ENCODE measurements around the gene IL18BP.

DNA sequence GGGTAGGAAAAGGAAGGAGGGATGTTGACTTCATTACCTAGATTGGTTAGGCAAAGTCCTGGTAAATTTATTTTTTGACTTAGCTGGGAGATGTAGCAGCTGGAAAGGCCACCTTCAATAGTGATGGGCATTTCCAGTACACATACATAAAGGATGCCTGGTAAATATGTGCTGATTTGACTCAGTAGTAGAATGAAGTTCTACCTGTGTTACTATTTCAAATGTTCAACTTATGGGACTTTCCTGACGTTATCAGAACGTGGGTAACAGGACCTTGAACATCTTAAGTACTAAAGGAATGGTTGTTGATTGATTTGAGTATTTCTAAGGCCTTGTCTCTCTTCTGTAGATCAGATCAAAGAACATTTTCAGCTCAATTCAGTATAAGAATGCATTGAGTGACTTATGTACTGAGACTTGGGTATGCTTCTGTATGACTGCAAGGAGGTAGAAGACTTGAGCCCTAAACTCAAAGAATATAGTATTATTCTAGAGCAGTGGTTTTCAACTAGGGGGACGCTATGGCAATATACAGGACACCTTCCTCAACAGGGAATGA lies 42.7 kb upstream of the IL18BP start:
- TF ChIP-seq, protein P1, sequence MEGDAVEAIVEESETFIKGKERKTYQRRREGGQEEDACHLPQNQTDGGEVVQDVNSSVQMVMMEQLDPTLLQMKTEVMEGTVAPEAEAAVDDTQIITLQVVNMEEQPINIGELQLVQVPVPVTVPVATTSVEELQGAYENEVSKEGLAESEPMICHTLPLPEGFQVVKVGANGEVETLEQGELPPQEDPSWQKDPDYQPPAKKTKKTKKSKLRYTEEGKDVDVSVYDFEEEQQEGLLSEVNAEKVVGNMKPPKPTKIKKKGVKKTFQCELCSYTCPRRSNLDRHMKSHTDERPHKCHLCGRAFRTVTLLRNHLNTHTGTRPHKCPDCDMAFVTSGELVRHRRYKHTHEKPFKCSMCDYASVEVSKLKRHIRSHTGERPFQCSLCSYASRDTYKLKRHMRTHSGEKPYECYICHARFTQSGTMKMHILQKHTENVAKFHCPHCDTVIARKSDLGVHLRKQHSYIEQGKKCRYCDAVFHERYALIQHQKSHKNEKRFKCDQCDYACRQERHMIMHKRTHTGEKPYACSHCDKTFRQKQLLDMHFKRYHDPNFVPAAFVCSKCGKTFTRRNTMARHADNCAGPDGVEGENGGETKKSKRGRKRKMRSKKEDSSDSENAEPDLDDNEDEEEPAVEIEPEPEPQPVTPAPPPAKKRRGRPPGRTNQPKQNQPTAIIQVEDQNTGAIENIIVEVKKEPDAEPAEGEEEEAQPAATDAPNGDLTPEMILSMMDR (IDR thresholded peaks at IDR 0.05; ENCODE audit: poor library complexity): no peak
- no peak for TF ChIP-seq EZH2phosphoT487 (IDR thresholded peaks at IDR 0.05; ENCODE audit: low read depth, severe bottlenecking, unreplicated experiment)
- no peak for TF ChIP-seq EZH2 (IDR thresholded peaks at IDR 0.05; ENCODE audit: borderline replicate concordance)

Measured in hepatocyte (in vitro differentiated cells).